Rectal smooth muscle tissue (tissue), 1 donor: ENCODE results near the gene BCAT1.
"Not testable (repeated sequence)": the region's sequence is repeated elsewhere in the genome, so short reads cannot be mapped to it uniquely, and the experiment has no call there.

ENCODE experiments used
- H3K27ac ChIP-seq: one replicate; pipeline ENCODE4 v1.7.0; 2013; ENCODE audit warnings: low read depth, low read length, inconsistent platforms
- H3K27me3 ChIP-seq: one replicate; pipeline ENCODE4 v1.7.0; 2013; ENCODE audit warnings: low read length; ENCODE audit not compliant: control insufficient read depth, insufficient read depth
- H3K36me3 ChIP-seq: one replicate; pipeline ENCODE4 v1.7.0; 2013; ENCODE audit warnings: low read length; ENCODE audit not compliant: control insufficient read depth, insufficient read depth
- H3K4me1 ChIP-seq: one replicate; pipeline ENCODE4 v1.7.0; 2013; ENCODE audit warnings: low read length; ENCODE audit not compliant: control insufficient read depth, insufficient read depth
- H3K4me3 ChIP-seq: one replicate; pipeline ENCODE4 v1.7.0; 2013; ENCODE audit warnings: low read length
- H3K9ac ChIP-seq: one replicate; pipeline ENCODE4 v1.7.0; 2013; ENCODE audit warnings: low read length

Gene BCAT1

DNA sequence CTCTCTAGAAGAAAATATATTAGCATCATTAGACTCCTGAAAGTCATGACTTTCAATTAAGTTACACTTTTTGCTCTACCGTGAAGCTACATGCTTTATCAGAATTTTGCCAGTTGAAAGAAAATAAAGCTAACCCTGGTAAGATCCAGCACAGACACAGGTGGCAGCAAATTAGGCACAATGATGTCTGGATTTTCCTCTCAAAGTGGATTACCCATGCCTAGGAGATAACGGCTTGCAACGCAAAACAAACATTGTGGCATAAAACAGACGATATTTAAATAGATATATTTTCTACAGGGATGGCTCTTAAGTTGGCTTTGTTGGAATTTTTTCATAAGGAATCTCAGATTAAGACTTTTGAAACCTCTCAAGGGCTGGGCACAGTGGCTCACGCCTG is 33.4 kb downstream of the BCAT1 start:
- Histone ChIP-seq H3K9ac (no peak overlapping the region), H3K27ac (no peak overlapping the region), H3K27me3 (no peaks in the 10 kb centered on the region), H3K36me3 (no peaks in the 10 kb centered on the region), H3K4me1 (no peaks in the 10 kb centered on the region), H3K4me3 (no peak overlapping the region)

DNA sequence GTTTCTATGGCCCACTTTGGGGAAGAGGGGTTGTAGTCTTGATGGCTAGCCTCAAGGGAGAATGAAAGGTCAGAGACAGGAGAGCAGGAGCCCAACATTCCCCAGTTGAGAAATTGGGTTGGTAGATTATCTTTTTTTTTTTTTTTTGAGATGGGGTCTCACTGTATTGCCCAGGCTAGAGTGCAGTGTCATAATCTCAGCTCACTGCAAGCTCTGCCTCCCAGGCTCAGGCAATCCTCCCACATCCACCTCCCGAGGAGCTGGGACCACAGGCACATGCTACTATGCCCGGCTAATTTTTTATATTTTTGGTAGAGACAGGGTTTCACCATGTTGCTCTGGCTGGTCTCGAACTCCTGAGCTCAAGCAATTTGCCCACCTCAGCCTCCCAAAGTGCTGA is 34.9 kb downstream of the BCAT1 start:
- Histone ChIP-seq H3K4me3 (no peak overlapping the region), H3K27me3 (no peaks in the 10 kb centered on the region), H3K27ac (no peak overlapping the region), H3K9ac (no peak overlapping the region), H3K4me1 (no peaks in the 10 kb centered on the region), H3K36me3 (no peaks in the 10 kb centered on the region)

DNA sequence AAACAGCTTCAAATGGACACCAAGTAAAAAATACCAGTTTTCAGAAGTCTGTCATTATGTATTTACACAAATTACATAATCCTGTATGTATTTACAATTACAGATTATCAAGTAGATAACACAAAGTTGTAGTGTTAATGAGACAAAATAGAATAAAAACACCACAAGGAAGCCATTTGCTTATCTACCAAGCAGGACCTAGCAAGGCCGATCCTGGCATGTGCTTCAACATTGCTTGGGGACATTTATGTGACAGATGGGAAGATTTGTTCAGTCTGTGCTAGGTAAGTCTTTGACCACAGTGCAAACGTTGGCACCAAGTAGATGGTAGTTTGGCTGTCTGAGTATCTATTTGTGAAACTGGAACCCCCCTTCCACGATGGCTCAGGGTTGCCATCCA is 35.8 kb downstream of the BCAT1 start:
- Histone ChIP-seq H3K27me3 (no peaks in the 10 kb centered on the region), H3K36me3 (no peaks in the 10 kb centered on the region), H3K9ac (no peak overlapping the region), H3K4me3 (no peak overlapping the region), H3K4me1 (no peaks in the 10 kb centered on the region), H3K27ac (no peak overlapping the region)

DNA sequence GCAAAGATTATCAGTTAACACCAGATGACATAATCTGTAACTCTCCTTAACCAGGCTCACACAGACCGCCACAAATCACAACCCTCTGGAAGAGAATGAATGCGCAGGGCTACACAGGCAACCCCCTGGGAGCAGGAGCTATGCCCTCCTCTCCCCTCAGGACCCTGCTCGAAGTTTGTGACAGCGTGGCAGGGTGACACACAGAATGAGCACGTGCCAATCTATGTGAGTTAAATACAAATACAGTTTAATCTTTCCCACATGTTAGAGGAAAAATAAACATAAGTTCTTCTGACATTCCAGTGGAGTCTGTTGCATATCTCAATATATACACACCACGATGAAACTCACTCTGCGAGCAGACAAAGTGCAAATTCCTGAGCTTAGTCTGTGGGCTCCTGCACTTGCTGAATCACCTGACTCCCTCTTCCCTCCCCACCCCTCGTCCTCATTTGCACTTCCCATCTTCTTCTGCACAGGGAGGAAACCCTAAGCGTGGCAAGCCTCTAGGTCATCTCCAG is 37.6 kb downstream of the BCAT1 start:
- Histone ChIP-seq H3K36me3 (no peaks in the 10 kb centered on the region), H3K9ac (no peak overlapping the region), H3K4me1 (no peaks in the 10 kb centered on the region), H3K4me3 (no peak overlapping the region), H3K27me3 (no peaks in the 10 kb centered on the region), H3K27ac (no peak overlapping the region)

DNA sequence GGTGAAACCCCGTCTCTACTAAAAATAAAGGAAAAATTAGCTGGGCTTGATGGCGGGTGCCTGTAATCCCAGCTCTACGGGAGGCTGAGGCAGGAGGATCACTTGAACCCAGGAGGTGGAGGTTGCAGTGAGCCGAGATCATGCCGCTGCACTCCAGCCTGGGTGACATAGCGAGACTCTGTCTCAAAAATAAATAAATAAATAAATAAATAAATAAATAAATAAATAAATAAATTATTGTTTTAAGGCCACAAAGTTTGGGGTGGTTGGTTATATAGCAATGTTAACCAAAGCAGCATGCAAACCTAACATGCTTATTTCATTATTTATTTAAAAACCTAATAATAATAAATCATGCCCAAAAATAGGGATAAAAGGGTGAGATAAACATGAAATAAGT is 38.7 kb downstream of the BCAT1 start:
- not testable (repeated sequence) for H3K27ac ChIP-seq, H3K27me3 ChIP-seq, H3K9ac ChIP-seq, H3K36me3 ChIP-seq, H3K4me3 ChIP-seq, H3K4me1 ChIP-seq

DNA sequence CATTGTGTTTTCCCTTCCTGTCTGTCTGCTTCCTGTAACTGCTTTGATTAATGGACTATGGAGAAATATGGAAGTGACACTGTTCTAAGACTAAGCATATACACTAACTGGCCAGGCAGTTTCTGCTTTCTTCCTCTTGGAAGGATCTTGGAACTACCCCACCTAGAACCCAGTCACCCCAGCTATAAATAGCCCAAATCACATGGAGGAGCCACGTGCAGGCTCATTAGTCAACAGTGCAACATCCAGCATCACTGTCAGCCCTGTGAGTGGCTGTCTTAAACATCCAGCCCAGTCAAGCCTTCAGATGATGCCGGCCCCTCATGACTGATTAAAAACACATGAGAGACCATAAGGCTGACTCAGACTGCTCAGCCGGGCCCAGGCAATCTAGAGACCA is 39.2 kb downstream of the BCAT1 start:
- Histone ChIP-seq H3K4me1 (no peaks in the 10 kb centered on the region), H3K36me3 (no peaks in the 10 kb centered on the region), H3K27ac (no peak overlapping the region), H3K4me3 (no peak overlapping the region), H3K9ac (no peak overlapping the region), H3K27me3 (no peaks in the 10 kb centered on the region)

DNA sequence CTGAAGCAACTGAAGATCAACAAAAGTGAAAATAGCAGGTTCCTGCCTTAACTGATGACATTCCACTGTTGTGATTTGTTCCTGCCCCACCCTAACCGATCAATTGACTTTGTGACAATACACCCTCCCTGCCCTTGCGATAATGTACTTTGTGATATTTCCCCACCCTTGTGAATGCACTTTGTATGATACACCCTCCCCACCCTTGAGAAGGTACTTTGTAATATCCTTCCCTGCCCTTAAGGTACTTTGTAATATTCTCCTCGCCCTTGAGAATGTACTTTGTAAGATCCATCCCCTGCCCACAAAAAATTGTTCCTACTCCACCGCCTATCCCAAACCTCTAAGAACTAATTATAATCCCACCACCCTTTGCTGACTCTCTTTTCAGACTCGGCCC is 41.4 kb downstream of the BCAT1 start:
- Histone ChIP-seq H3K9ac (no peak overlapping the region), H3K27me3 (no peaks in the 10 kb centered on the region), H3K4me3 (no peak overlapping the region), H3K36me3 (no peaks in the 10 kb centered on the region), H3K4me1 (no peaks in the 10 kb centered on the region), H3K27ac (no peak overlapping the region)

DNA sequence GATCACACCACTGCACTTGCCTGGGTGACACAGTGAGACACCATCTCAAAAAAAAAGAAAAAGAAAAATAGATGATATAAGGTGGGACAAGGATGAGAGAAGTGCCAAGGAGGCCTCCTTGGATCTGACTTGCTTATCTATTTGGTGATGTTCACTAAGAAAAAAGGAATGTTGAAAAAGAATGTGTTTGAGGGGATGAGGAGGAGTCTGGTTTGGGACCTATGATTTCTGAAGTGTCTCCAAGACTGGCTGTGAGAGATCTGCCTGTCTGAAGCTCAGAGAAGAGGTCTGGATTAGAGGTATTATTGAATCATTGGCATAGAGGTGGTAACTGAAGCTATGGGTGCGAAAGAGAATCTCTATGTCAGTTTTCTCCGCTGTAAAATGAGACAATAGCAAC is 42.8 kb downstream of the BCAT1 start:
- no peak overlapping the region for H3K4me3 ChIP-seq
- no peak overlapping the region for H3K27ac ChIP-seq
- H3K9ac ChIP-seq: no peak overlapping the region
- H3K4me1 ChIP-seq: no peaks in the 10 kb centered on the region
- H3K36me3 ChIP-seq: no peaks in the 10 kb centered on the region
- H3K27me3 ChIP-seq: no peaks in the 10 kb centered on the region

DNA sequence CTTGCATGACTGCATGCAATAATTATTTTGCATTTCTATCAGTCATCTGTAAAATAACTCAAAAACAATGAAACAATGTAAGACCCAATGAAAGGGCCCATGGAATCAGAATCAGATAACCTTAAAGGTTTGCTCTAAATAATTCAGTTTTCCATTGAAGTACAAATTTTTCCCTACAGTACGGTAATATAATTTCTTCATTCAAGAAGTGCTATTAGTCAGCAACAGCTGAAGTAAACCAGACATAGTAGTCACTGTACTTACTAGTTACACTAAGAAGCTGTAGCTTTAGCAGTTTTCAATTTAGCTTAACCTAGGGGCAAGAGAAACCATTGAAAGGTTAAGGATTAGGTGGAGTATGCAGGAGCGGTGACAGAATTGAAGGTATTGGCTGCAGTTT is 43.5 kb downstream of the BCAT1 start:
- Histone ChIP-seq H3K9ac (no peak overlapping the region), H3K27me3 (no peaks in the 10 kb centered on the region), H3K4me1 (no peaks in the 10 kb centered on the region), H3K27ac (no peak overlapping the region), H3K4me3 (no peak overlapping the region), H3K36me3 (no peaks in the 10 kb centered on the region)

DNA sequence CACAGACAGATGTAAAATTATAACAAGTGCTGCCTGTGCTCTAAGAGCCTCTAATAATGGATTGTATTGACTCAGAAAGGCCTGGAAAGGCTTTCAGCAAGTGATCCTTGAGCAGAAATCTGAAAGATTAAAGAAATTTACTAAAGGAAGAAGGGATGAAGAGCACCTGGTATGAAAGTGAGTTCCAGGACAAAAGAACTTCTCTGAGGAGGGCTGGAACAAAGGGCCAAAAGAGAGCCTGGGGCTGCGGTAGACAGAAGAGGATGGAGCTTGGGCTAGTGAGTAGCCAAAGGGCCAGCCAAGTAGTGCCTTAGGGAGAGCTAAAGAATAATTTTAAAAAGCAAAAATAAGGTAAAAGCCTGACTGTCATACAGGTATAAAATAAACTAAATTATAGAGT is 44.0 kb downstream of the BCAT1 start:
- Histone ChIP-seq H3K27ac (no peak overlapping the region), H3K36me3 (no peaks in the 10 kb centered on the region), H3K4me3 (no peak overlapping the region), H3K4me1 (no peaks in the 10 kb centered on the region), H3K27me3 (no peaks in the 10 kb centered on the region), H3K9ac (no peak overlapping the region)

DNA sequence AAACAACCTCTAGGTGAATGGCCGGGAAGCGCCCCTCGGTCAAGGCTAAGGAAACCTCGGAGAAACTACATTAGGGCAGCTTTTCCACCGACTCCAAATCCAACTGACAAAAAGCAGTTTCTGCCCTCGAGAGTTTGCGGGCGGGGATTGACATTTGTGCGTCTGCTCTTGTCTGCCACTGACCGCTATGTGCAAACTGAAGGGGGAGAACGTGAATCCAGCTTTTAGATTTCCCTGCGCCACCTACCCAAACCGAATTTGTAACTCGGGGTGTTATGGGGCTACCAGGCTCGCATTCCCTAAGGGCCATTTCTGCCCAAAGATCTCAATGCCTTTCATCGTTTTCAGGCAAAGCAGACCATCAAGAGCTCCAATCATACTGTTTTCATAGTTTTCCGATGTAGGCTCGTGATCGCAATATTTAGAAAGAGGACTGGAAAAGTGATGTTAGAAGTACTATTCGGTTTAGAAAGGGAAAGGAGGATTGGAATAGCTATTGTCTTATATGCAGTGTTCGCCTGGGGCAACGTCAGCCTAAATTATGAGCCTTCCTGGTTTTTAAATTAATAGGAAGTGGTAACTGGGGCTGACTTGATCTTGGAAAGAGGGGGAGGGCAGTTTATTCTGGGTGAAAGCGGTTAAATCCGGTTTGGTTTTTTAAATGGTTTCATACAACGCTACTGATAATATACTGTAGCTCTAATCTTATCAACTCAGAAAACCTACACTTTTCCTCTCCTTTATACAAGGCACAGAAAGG is 45.4 kb downstream of the BCAT1 start:
- no peak overlapping the region for H3K9ac ChIP-seq
- peak overlapping the region; percentile 59 for H3K4me3 ChIP-seq
- H3K4me1 ChIP-seq: no peaks in the 10 kb centered on the region
- no peaks in the 10 kb centered on the region for H3K36me3 ChIP-seq
- no peak overlapping the region for H3K27ac ChIP-seq
- no peaks in the 10 kb centered on the region for H3K27me3 ChIP-seq

DNA sequence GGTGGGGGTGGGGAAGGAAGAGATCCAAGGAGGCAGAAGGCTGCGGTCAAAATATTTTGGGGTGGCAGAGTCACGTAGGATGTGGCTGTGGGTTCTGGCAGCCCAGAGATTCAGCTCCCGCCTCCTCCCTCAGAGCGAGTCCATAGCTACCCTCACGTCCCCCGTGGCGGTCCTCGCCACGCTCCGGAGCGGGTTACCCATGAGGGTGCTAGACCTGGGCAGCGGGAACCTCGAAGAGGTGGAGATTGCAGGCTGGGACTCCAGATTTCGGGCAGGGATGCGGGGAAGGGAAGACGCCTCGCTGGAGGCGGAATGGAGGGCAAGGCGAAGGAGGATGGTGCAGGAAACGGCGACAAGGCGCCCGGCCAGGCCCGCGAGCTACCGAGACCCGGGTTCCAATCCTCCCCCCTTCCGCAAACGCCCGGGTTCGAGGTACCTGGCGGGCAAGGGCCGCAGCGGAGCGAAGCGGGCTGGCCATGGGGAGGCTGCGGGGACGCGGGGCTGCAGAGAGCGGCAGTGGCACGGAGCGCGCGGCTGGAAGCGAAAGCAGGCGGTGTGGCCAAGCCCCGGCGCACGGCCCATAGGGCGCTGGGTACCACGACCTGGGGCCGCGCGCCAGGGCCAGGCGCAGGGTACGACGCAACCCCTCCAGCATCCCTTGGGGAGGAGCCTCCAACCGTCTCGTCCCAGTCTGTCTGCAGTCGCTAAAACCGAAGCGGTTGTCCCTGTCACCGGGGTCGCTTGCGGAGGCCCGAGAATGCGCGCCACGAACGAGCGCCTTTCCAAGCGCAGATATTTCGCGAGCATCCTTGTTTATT is 46.2 kb downstream of the BCAT1 start:
- Histone ChIP-seq H3K4me1 (no peaks in the 10 kb centered on the region), H3K9ac (no peak overlapping the region), H3K27me3 (no peaks in the 10 kb centered on the region), H3K36me3 (no peaks in the 10 kb centered on the region), H3K4me3 (peak overlapping the region; percentile 59), H3K27ac (no peak overlapping the region)
